NCI-H1092 treated with DMSO at 0.1 percent for 48 hours (cell line): ENCODE data around the gene CCDC69.
"Not testable (repeated sequence)": the region's sequence is repeated elsewhere in the genome, so short reads cannot be mapped to it uniquely, and the experiment has no call there.

Experiments
- DNase-seq: peaks from one replicate; lab custom pipeline; 2025; lab: John Stamatoyannopoulos, UW

Gene CCDC69, protein sequence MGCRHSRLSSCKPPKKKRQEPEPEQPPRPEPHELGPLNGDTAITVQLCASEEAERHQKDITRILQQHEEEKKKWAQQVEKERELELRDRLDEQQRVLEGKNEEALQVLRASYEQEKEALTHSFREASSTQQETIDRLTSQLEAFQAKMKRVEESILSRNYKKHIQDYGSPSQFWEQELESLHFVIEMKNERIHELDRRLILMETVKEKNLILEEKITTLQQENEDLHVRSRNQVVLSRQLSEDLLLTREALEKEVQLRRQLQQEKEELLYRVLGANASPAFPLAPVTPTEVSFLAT

DNA sequence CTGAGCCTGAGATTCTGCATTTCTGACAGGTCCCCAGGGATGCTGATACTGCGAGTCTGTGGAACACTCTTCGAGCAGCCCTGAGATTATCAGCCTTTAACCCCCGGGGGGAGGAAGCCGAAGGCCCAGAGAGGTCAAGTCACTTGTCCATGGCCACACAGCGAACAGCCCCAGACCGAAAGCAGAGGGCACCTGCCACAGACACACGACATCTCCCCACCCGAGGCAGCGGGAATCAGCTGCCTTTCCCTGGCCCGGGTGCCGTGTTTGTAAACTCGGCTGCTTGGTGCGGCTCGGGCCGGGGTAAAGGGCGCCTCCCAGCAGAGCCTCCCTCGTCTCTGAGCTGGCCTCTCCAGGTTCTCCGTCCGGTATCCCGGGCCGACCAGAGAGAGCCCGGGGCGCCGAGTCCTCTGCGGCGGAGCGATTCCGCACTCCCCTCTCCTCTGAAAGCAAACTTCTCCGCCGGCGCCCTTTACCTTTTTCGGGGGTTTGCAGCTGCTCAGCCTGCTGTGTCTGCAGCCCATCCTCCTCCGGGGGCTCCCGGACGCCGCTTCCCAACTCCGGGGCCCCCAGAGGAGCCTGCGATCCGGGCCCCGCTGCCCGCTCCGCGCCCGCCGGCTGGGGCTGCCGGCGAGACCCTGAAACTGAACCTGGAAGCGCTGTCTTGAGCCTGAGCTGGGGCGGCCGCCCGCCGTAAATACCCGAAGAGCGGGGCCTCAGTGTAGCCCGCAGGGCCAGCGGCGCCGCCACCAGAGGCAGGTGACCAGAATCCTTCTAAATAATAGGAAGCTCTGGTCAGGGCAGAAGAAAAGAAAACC lies at the start of gene CCDC69:
TSS of gene CCDC69 (minus strand) at position 646 of the 818 bp plus-strand sequence. CDS start at position 524, 122 bp downstream.
- DNase-seq, result peak; percentile 40

DNA sequence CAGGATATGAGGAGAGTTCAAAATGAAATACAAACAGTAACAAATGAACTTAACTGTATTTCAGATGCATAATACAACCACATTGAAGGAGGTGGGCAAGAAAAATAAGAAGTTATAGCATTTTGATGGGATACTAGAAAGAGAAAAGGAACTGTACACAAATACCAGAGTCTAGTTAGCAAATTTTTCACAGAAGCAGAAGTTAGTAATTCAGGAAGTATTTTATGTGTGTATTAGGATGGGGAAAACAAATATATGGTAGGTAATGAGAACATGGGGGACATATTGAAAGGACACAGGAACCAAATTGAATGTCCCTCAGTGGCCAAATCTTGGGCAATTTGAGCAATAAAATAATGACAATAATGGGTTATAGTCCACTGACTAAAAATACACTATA lies 47.4 kb upstream of the CCDC69 start:
- DNase-seq, result no peak

DNA sequence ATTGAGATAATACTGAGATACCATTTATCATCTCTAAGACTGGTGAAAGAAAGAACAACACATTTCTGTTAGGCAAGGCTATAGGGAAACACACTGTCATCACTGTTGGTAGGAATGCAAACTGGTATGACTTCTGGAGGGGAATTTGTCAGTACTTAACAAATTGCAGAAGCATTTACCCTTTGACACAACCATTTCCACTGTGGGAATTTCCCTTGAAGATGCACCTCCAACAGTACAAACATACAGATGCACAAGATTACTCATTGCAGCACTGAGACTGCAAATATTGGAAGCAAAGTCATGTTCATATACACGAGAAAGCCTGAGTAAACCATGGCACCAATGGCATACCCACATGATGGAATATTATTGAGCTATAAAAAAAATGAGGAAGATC lies 46.7 kb upstream of the CCDC69 start:
- no peak for DNase-seq

DNA sequence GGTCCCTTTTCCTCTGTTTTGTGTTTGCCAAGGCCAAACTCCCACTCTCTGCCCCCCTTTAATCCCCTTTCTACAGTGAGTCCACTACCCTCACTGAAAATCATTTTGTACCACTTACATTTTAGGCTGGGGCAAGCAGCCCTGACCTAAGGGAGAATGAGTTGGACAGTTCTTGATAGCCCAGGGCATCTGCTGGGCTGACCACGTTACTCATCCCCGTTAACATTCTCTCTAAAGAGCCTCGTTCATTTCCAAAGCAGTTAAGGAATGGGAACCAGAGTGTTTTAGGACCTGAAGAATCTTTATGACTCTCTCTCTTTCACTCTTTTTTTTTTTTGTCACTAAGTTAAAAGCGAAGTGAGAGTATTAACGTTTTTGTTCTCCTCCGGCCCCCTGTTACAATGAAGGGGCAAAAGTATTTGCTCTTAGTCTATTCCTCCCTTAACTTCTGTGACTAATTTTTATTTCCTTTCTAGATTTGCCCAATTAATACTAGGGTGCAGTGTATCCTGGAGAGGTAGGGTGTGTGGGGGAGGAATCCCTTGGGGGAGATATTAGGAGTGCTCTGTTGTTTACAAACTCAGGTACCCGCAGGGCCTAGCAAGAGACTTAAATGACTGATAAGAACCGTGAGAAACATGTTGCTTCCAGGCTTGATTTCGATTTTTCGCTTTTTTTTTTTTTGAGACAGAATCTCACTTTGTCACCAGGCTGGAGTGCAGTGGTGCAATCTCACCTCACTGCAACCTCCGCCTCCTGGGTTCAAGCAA lies 43.8 kb upstream of the CCDC69 start:
- no peak for DNase-seq

DNA sequence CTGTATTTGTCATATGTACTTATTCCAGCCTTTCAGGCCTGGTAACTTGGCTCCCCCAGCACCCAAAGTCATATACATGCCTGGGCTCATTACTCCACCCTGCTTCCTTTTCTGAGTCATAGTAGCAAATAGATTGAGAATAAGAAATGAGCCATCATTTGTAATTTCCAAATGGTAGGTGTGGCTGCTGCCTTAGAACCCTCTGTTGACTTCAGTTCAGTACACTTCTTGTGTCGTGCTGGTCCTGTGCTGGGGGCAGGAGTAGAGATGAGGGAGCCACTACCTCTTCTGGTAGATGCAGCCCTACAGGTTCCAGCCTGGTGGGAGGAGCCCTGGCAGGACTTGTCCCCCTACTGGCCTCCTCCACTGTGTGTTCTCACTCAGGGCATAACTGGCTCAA lies 40.2 kb upstream of the CCDC69 start:
- DNase-seq, result no peak

DNA sequence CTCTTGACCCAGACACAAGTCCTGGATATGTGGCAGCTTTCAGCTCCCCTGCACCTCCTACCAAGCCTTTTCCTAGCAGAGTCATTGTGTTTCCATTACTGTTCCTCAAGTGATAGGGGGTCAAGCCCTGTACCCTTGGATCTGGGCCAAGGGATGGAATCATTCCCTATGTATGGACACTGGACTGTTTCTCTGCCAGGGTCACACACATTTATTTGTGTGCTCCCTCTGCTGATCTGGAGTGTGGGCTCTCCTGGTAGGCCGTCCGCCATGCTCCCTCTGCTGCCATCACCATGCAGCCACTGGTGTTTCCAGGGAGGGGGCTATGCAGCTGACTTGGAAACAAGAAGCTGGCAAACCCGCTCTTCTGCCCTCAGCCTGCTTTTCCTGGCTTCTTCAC lies 38.6 kb upstream of the CCDC69 start:
- DNase-seq, result no peak

DNA sequence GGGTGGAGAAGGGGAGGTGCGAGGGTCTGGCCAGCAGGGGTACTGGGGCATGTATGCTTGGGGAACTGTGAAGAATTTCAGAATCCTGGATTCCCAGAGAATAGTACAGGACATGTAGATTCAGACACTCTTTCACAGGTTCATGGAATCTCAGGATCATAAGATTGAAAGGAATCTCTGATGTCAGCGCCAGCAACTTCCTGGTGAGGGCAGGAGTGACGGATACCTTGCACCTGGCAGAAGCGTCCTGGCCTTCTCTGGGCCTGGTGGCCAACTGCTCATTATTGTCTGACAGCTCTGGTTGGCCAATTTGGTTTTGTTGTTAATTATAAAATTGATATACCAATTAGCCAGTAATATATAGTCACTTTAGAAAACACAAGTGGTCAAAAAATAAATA lies 36.0 kb upstream of the CCDC69 start:
- DNase-seq, result no peak

DNA sequence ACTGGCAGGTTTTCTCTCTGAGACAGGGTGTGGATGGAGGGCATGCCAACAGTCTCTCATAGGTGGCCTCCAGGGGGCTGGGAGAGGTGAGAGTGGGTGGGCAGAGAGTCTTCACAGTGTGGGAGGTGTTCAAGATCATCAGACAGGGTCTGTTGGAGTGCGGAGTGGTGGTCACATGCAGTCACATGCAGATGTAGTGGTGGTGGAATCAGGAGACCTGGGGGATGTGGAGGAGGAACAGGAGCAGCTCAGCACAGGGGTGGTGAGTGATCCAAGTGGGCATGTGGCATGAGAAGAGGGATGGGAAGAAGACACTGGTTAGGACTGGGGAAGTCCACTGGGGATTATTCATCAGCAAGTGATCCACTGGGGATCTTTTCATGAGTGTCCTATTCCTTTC lies 34.9 kb upstream of the CCDC69 start:
- DNase-seq, result no peak

DNA sequence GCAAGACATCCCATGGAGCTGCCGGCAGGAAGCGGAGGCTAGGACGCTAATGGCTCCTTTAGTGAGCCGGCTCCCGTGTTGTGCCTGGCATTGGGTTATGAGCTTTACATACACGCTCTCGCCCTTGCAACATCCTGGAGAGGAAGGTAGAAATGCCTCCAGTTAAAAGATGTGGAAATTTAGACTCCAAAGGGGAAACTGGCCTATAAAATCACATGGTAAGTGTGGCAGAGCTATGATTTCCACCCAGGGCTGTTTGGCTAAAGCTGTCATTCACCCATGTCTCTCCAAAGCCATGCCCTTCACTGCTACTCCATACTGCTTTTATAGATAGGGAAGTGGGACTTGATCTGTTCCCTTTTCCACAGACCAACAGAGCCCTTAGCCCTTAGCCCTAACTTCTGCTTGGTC lies 34.3 kb upstream of the CCDC69 start:
- DNase-seq, result no peak

DNA sequence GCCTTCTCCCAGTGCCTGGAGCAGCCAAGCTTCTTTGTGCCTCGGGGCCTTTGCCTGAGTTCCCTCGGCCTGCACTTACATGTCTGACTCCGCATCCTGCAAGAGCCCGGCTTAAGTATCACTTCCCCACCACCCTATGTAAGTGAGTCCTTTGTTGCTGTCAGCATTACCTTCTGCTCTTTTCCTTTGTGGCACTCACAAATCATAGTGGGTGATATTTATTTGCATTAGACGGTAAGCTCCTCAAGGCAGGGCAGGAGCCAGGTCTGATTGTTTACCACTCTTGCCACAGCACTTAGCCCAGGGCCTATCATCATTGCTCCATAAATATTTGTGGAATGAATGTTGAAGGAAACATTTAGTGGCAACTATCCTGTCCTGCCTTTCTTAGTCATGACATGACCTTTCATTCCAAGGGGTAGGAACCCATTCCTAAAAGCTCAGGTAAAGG lies 33.9 kb upstream of the CCDC69 start:
- DNase-seq, result no peak

DNA sequence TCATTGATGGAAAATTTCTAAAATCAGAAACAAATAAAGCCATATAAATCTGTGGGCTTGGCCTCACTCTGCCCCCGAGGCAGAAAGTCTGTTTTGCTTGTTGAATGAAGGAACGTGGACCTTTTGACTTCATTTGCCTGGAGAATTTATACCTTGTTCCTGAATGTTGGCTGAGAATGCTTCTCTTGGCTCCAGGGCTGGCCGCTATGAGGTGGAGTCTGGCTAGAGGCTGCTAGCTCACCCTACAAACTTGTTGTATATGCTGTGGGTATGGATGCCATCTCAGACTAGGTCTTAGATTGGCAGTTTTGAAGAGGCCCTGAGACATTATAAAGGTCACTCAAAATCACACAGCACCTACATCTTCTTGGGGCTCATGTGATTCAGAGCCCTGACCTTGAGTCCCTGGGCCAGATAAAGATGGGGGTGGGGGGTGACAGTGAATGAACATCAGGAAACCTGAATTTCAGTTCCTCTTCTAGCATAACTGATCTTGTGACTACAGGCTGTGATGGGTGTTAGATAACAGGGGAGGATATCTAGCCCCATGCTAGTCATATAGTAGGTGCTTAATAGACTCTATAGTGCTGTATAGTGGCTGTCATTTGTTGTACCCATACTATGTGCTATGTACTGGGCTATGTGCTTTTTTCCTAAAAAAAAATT lies 31.9 kb upstream of the CCDC69 start:
- no peak for DNase-seq

DNA sequence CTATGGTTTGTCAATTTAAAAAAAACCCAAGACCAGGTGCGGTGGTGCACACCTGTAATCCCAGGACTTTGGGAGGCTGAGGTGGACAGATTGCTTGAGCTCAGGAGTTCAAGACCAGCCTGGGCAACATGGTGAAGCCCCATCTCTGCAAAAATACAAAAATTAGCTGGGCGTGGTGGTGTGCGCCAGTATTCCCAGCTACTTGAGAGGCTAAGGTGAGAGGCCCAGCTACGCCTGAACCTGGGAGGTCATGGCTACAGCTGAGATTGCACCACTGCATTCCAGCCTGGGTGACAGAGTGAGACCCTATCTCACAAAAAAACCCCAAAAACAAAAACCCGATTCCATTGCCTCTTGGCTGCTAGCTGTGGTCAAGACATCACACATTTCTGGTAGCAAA lies 31.1 kb upstream of the CCDC69 start:
- DNase-seq, result not testable (repeated sequence)

DNA sequence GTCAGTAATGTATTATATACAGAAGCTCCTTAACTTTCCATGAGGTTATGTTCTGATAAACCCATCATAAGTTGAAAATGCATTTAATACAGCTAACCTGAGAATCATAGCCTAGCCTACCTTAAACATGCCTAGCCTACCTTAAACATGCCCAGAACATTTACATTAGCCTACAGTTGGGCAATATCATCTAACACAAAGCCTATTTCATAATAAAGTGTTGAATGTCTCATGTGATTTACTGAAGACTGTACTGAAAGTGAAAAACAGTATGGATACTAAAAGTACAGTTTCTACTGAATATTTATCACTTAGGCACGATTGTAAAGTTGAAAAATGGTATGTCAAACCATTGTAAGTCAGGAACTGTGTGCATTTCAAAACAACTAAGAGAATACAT lies 30.7 kb upstream of the CCDC69 start:
- DNase-seq, result no peak

DNA sequence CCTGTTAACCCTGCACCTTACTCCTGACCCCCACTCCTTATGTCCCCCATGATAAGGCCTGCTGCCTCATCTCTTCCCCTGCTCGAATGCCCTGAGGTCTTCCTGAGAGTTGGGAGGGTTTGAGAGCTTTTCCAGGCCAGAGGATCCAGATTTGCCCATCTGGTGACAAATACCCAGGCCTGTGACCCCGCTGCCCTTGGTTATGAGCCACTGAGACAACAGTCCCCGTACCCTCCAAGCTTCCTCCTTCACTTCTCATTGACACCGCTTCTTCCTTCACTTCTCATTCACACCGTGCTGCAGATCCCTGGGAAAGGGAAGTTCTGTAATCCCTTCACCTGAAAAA lies 29.7 kb upstream of the CCDC69 start:
- DNase-seq, result no peak

DNA sequence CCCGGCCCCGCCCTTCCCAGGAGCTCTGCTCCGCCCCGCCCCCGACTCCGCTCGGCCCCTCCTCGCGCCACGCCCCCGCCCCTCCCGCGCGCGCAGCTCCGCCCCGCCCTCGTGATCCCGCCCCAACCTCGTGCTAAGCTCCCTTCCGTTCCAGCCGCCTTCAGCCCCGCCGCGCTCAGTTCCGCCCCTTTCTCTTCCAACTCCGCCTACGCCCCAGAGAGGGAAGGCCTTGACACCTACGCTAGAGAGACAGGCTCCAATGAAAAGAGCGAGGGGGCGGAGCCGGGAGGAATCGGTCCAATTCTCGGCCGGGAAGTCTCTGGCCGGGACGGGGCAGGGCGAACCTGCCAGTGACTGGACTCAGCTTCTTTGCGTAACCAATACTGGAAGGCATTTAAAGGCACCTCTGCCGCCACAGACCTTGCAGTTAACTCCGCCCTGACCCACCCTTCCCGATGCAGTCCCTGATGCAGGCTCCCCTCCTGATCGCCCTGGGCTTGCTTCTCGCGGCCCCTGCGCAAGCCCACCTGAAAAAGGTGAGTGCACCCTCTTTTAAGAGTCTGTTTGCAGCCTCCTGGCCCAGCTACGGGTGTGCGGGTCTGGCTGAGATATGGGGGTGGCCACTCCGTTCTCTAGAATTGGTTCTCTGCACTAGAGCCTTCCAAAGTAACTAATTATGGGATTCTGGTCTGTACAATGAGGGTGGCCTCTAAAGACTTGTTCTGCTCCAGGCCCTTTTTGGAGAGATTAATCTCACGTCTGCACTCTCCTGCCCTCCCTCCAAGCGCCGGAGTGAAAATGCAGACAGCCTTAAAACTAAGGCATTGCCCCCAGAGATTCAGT lies 29.1 kb upstream of the CCDC69 start, which contains the start of gene GM2A:
TSS of gene GM2A (plus strand) at position 424 of the 843 bp plus-strand sequence. CDS start at position 456, 32 bp downstream.
- peak; percentile 94 for DNase-seq

DNA sequence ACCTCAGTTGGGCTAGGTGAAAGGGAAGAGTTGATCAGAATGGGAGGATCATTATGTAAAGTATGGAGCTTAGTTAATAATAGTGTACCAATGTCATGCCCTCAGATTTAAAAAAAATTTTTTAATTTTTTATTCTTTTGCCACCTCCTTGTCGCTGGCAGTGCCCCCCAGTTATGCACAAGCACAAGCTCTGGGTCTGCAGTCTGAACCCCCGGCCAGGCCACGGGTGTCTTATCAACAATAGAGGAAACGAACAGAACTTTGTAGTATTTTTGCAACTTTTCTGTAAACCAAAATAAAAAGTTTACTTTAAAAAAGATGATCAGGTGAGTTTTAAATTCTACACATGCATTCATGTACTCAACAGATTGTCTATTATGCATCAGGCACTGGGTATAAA lies 27.7 kb upstream of the CCDC69 start:
- no peak for DNase-seq

DNA sequence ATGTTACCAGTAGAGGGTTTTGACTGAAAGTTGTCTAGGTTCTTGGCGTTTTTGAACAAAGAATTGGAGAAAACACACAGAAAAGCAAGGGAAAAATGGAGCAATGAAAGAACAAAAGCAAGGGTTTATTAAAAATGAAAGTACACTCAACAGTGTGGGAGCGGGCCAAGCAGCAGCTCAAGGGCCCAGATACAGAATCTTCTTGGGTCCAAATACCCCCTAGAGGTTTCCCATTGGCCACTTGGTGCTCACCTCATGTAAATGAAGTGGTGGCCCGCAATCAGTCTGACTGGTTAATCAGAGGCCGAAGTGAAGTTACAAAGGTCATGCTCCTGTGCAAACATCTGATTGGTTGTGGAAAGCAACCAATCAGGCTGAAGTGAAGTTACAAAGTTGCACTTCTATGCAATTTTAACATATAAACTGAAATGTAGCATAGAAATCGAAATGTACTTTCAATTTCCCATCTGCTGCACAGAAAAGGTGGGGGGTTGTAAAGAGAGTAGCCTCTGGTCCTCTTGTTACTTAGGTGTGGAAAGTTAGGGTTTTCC lies 27.2 kb upstream of the CCDC69 start:
- DNase-seq, result no peak

DNA sequence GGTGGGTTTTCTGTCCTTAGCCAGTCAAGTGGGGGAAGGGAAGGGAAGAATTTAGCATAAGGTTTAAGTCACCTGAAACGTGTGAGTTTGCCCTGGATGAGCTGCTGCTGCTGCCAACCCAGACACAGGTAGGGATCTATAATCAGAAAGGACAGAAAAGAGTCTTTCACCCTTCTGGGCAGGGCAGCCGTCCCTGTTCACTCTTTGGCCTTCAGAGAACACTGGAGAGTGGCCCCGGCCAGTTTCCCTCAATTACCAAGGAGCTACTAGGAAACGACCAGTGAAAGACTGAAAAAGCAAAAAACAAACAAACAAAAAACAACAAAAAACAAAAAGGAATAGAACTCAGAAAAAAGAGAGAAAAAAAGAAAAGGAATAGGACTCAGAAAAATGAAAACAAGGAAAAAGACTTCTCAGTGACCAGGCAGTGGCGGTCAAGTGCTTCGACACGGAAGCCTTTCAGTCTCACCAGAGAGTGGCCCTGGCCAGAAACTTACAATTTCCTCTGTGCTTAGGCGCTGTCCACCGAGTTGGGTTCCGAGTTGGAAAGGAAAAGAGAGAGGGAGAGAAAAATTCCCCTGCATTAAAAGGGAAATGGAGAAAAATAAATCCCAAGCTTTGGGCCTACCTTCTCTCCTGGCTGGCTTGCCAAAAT lies 26.6 kb upstream of the CCDC69 start:
- no peak for DNase-seq

DNA sequence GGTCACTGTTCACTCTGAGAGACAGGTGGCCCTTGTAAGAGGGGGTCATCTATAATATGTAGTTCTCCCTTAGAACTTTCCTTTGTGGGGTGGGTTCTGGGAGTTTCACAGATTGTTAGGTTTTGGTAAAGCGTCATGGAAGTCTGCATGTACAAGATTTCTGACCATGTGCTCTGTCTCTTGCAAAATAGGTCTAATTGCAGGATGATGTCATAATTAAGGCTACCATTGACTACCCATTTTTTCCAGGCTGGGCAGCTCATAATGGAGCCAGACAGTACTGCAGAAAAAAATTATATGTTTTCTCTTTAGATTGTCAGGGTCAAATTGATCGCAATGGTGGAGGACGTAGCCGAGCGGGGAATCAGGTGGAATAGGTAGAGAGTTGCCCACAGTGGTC lies 25.4 kb upstream of the CCDC69 start:
- no peak for DNase-seq

DNA sequence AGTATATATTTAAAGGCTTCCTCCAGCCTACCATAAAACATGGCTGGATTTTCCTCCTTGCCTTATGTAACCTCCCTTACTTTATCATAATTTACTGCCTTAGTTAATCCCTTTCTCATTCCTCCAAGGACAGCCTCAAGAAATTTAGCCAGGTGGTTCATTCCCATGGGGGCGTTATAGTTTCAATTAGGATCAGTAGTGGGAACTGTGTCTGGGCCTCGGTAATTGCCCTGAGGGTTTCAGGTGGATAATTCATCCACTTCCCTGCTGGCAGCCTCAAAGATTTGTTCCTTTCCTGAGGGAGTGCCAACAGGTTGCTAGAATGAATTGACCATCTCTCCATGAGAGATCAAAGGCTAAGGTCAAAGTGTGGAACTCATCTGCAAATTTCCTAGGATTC lies 24.8 kb upstream of the CCDC69 start:
- DNase-seq, result no peak
